Measurements from ENCODE around the gene TIAM2.
"Not testable (repeated sequence)": the region's sequence is repeated elsewhere in the genome, so short reads cannot be mapped to it uniquely, and the experiment has no call there.

Gene TIAM2

DNA sequence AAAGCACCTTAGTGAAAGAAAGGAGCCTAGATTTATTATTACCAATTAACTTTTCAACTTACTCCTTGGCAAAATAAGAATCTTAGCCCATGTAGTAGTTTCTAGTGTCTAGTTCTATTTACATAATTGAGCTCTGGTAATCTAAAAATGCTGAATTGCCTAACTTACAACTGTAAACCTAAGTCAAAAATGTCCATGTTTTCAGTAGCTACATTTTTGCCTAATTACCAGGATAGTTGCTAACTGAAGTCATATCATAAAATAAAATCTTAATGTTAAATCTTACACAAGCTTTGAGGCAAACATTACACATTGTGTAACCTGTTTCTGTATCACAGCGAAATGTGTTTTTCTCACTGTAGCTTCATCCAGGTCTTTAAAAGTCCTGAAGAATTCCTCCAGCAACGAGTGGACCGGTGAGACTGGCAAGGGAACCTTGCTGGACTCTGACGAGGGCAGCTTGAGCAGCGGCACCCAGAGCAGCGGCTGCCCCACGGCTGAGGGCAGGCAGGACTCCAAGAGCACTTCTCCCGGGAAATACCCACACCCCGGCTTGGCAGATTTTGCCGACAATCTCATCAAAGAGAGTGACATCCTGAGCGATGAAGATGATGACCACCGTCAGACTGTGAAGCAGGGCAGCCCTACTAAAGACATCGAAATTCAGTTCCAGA, 261.1 kb downstream of the TIAM2 start:
- DNase-seq, result no peak

DNA sequence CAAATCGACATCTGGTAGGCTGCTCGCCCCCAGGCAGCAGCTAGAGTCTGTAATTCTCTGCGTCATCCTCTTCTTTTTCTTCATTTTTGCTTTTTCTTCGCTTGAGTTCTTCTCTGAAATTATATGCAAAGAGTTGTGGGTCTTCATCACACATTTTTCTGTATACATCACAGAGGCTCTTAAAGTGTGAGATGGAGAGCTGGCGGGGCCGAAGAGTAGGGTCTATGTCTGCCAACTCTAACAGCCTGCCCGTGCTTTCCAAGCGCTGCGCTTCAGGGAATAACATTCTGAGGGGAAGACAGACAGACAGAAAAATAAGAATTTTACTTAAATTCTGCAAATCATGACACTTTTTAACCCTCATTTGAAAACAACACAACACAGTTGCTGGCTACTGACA, 262.7 kb downstream of the TIAM2 start:
- no peak for DNase-seq

DNA sequence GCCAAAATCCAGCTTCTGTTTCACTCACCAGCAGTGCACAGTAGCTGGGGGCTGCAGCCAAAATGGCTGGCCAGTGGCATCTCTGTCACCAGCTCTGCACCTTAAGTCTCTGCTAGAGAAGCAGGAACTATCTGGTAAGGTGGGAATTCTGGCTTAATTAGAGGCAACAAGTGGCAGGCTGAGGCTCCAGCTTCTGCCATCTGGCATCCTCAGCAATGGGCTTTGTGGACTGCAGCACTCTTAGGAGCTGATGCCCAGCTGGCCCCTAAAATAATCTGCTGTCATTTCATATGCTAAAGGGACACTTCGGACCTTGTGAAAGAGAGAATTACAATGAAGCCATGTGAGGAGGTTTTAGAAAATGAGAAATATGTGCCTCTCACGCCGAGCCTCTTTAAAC, 264.1 kb downstream of the TIAM2 start:
- no peak for DNase-seq

DNA sequence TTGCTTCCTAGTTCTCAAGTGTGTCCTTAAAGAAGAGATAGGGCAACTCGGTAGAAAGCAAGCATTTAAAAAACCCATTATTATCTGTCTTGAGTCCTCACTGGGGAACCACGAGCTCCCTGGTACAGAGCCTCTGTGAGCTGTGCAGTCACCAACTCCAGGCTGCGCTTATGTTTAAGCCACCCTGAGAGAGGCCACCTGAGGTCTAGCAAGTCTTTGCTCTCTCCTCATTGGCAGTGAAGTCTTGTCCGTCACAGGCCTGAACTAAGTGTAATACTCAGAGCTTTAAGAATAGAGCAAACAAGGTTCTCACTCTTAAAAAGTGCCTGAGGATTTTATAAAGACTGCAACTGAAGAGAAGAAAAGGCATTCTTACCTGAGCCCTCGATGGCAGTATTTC, 264.8 kb downstream of the TIAM2 start:
- DNase-seq, result no peak

DNA sequence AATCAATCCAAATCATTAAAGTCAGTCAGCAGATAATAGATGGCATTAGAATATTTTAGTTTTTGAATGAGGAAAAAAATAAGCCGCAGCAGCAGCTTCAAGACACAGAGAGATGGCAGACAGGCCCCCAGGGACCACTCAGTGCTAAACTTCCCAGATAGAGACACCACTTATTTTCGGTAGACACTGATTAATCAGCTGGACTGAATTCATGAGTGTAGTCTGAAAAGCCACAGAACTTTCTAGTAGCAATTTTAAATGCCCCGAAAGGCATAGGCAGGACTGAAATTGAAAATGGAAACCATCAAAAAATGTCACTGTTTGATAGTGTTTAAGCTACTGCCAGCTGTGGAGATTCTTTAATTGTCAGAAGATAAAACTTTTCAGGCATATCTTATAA, 265.6 kb downstream of the TIAM2 start:
- no peak for DNase-seq

DNA sequence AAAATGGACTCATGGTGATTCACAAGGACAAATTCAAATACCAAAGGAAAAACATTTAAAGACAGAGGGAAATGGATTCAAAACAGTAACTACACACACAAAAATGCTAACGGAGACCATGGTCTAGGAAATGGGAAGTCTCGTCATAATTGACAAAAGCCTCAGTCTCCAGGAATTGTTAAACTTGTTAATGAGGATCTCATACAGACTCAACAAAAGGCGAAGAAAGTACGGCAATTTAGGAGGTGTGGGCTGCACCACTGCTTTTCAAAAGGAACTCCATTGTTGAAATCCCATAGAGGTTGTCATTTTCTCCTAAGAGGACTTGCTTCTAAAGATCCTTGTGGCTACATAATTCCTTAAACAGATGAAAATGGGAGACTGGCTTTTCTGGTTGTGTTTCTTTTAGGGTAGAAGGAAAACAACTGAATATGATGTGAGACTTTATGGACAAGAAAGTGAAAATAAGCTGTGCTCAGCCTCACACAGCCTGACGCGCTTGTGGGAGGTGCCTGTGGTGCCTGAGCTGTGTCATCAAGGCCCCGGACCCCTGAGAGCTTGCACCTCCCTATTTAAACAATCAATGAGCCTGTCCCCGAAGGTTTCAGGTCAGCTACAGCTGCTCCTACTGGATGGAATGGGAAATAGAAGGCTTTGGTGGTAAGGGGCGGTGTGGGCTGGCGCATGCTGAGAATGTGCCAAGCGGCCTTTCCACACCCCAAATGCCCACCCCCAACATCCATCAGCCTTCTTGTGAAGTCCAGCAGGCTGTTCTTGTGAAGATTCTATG, 266.2 kb downstream of the TIAM2 start:
- no peak for DNase-seq

DNA sequence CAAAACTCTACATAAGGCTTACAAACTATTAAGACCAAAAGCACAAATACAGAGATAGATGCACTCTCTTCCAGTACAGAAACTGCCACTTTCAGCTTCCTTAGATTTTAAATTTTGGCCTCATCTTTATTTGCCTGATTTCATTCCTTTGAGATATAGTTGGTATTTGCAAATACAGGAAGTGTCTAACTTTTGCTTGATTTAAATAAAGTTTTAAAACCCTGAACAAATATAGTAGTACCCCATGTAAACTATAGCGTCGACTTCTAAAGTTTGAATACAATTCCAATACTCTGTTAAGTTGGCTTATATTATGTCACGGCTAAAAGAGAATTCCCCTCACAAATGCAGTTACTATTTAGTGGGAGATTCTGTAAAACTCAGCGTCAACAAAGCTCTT, 267.5 kb downstream of the TIAM2 start:
- DNase-seq, result no peak

DNA sequence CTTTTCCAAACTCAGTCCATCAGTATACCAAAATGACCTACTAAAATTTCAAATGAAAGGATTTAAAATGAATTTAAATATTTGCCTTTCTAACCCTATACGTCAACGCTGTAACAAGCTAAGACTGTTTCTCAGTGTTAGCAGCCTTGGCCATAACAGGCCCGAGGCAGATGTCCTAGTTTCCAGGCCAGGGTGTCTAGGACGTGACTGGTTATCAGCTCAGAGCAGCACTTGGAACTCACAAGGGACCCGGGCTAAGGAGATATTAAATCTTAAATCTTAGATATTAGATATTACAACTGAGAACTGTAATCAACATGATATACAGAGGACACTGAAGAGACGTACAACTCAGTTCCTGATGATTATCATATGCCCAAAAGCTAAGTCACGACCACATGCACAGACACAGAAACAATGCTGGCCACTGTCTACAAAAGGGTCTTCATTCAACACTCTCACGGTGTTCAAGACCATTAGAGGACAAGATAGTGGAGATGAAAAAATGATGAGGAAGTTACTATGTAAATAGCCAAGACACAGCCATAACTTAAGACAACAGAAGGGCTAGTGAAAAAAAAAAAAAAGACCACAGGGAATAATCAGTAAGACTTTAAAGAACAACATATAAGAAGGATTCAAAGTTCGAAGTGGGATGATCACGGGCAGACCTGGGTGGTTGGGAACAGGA, 268.4 kb downstream of the TIAM2 start, which contains the start of gene CLDN20:
Gene CLDN20 (plus strand): TSS at position 641 of the 691 bp plus-strand sequence. CDS start 11,707 bp downstream, outside the sequence.
- no peak for DNase-seq

DNA sequence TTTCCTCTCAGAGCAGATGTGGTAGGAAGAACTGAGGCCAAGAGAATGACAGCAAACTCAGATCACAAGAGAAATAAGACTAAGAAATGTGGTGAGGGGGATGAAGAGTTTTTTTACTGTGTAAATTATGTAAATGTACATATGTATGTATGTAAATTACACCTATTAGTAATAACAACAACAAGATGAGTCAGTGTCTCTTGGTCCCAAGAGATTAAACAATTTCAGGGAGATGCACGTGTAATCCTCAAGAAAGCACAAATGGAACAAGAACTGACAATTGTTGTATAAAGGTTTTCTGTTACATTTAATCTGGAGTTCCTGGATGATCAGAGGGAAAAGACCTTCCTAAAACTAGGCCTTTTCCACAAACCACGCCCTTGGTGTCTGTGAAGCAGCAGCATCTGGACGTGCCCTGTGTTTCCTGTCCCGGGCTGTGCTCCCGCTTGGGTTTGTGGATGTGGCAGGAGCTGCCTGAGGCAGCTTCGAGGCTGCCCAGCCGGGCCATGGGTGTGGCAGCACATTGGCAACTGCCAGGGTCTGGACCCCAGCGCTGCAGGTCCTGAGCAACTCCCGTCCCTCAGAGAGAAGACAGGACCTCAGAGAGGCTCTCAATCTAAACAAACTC, 269.7 kb downstream of the TIAM2 start:
- DNase-seq, result peak in 2 of 58 donors; percentile 18 to 25

DNA sequence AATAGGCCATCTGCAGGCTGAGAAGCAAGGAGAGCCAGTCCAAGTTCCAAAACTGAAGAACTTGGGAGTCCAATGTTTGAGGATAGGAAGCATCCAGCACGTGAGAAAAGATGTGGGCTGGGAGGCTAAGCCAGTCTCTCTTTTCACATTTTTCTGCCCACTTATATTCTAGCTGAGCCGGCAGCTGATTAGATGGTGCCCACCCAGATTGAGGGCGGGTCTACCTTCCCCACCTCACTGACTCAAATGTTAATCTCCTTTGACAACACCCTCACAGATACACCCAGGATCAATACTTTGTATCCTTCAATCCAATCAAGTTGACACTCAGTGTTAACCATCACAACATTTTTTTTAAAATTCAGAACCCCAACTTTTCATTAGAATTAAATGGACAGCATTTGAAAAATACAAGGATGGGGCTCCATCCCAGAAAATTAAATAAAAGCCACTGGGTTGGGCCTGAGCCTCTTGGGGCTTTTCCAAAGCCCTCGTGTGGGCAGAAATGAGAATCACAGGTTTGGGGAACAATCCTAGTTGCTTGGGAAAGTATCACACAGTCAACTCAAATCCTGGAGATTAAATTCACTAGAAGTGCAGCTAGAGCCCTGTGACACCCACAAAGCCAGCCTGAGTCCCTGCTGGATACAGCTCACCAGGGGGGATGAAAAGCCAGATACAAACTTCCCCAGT, 270.9 kb downstream of the TIAM2 start:
- no peak for DNase-seq

DNA sequence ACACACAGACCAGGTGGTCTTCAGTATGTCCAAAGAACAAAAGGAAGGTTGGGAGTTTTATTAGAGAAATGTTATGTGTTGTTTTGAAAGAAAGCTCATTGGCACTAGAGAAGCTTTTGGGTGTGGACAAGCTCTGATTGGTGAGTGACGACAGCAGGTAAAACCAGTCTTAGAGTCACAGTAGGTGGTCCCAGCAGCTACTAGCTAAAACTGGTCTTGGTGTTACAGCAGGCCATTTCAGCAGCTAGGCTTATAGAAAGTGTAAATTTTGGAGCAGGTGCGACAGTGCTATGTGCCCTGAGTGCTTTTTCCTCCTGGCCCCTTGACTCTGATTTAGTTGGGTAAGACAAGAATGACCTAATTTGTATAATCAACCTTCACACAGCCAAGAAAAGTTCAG, 272.3 kb downstream of the TIAM2 start:
- DNase-seq, result no peak

DNA sequence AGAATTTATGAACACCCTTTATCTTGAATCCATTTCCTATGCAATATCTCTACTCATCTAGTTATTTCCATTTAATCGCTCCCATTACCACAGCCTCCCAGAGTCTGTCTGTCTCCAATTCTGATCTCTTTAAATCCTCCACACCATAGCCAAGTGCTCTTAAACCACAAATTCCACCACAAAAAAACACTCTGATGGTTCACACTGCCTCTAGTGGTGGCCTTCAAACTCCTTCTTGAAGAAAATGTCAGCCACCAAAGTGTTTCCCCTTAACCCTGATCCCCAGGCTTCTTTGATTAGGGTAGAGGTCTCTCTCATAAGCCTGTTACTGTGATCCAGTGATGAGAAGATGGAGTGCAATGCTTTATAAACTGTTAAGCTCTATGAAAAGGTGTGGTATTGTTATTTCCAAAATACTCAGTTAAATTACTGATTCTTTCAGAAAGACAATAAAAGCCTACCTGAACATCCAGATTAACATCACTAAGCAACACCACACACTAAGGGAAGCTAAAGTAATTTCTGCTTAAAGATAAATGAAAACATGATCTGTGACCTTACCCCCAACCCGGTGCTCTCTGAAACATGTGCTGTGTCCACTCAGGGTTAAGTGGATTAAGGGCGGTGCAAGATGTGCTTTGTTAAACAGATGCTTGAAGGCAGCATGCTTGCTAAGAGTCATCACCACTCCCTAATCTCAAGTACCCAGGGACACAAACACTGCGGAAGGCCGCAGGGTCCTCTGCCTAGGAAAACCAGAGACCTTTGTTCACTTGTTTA, 273.2 kb downstream of the TIAM2 start:
- DNase-seq, result not testable (repeated sequence)

DNA sequence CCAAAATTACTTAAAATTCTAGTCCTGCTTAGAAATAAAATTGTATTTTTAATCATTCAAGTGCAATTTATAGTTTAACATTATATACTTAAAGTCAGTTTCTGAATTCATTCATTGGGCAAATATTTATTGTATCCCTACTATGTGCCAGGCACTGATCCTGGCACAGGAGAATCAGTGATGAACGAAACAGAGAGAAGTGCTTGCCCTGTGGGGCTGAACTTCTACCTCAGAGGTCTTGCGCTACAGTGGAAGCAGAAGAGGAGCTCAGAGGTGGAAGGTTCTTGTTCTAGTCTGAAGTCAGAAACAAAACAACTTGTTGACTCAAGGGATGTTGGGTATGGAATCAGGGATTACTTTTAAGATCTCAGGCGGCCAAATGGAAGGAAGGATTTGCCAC, 274.6 kb downstream of the TIAM2 start:
- DNase-seq, result no peak

DNA sequence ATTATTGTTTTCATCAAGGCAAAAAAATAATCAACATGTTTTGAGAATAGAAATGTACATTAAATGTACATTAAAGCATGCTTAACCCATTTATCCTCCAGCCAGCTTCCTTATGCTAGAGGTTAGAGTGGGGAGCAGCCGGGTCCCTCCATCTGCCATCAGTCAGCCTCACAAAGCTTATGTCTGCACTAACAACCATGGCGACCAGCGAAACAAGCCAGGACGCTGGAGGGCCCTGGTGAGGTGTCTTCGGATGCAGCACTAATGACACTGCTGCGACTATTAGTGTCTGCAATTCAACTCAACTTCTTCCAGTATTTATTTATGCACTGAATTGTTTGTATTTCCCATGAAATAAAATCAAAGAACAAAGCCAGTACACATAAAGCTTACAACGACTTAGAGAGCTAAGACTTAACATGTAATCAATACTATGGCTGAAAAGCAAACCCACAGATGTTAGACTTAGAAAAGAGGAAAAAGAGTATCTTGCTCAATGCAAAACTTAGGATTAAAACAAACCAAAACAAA, 275.5 kb downstream of the TIAM2 start:
- DNase-seq, result peak in 3 of 58 donors; percentile 16 to 43 (median 23)

DNA sequence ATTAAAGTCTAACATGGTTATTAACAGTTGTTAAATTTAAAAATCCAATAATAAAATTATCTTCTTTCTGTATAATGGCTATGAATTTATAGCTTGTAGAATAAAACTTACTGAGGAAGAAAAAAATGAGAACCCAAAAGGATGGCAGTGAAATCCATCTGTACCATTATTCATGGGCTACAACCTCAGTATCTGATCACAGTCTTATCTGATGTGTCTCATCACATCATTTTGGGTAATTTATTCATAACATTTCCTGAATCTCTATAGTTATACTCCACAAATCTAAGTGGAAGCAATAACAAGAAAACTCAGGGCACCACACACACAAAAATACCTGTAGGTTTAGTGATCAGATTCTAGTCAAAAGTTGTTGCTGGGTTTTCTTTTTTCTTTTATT, 276.0 kb downstream of the TIAM2 start:
- DNase-seq, result no peak

DNA sequence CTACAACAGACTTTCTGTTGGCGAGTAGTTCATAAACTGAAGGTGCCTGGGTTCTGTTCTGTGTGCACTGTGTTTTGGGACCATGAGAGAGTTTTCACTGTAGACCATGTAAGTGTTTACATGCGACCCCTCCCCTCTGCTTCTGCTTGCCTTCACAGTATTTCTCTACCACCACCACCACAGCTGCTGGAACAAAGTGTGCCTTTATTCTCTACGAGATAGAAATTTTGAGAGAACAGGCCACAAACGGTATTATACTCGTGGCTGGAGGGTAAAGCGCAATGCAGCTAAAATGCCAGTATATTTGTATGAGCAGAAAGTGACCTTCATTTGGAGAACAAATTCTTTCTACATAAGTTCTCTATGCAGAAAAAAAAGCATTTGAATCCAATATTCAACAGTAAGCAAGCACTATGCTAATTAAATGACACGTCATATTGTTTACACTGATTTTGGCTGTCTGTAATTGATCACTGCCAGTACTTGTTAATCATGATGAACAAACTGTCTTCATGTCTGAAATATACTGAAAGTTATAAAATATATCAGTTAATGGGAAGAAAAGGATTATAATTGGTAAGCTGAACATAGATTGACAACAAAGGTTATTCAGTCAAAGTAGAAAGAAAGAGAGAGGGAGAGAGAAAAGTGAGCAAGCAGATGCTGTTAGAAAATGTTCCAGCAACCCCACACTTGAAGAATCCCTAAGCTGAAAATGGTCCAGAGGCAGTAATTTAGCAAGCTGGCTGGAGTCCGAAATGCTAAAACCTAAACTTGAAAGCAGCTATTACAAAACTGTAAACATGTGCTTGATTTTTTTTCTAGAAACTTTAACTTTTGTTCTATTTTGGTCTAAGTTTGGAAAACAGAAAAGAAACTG, 277.5 kb downstream of the TIAM2 start:
- peak in 7 of 58 donors; percentile 15 to 55 (median 35) for DNase-seq

DNA sequence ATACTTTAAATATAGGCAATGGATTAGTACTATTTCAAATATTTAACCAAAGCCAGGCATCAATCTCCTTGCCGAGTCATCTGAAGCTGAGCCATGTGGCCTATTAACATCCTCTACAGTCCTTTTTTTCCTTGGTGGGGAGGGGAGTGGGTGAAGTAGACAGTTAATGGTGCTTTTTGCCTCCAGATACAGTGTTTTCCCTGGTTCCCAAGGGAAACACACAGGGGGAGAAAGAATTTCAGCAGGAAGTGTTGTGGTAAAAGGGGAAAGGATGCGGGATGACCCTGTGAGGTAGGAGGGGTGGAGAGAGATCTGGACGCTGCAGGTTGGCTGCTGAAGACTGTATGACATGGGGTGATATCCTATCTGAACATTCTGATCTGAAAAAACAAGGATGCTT, 278.3 kb downstream of the TIAM2 start:
- DNase-seq, result no peak

DNA sequence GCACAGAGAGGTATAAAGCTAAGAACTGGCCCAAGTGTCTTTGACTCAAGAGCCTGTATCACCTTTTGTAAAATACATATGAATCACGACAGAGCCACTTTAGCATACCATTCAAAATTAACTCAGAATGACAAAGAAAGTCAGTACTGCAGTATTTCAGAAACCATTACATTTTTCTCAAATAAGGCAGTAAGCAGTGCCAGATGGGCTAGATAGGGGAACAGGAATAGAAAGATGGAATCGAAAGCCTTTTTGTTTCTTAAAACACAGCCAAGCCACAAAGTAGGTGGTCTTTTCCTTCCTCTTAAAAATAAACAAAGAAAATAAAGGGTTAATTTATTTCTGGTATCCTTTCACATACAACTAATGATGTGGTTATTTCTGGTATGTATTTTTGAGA, 279.0 kb downstream of the TIAM2 start:
- DNase-seq, result no peak

DNA sequence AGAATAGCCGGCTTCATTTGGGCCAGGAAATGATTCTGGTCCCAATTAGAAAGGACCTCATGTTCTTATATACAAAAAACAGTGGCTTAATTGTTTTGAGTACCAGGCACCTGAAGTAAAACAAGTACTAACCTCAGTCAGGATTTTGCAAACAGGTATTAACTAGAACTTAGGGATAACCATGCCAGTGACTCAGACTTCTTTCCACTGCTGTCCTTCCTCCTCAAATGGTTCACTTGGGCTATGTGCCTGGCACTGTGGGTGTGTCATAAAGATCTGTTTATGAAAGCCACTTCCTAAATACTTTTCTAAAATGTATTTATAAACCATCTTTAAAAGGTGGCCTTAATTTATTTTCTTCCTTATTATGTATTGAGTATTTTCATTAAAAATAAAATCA, 279.4 kb downstream of the TIAM2 start:
- no peak for DNase-seq

All from anterior cingulate cortex (tissue), 58 donors.